ENCODE data around the gene INPPL1. TPM values are rescaled to one million over a fixed set of nuclear protein-coding genes. Genes with fewer than 3 reads are reported as not detected.

INPPL1 gene
- total and polyA plus RNA-seq, 7 donors = 30.0 to 195 (median 77.1) TPM

DNA sequence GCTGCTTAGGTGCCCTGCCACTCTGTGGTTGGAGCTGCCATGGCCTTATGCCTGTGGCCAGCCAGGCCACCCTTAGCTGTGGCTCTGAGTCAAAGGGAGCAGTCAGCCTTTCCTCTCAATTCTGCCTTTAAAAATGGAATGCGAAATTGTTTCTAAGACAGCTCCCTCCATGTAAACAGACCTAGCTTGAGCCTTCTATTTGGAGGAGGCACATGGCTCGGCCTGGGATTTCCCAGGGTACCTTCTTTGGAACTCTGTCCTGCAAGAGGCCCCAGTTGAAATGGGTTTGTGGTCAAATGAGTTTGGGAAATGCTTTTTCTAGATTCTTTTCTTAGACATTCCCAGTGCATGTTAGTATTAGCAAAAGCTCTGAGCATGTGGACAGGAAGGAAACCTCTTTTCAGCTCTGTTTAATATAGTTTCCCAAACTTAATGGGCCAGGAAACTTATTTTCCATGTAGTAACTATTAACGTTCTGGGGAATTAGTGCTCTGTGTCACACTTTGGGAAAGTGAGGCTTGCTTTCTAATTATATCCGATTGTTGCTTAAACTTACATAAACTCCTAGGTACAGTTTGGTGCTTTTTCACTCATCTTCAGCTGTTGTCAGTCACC, 11.6 kb downstream of the INPPL1 start:
- peaks cover 0 to 10% (median 6%) of the 10 kb centered on the region in 3 donors for H3K27me3 ChIP-seq
- H3K9me3 ChIP-seq = no peaks in the 10 kb centered on the region
- H3K27ac ChIP-seq = peak overlapping the region; percentile 38 to 81 (median 69)
- H3K4me3 ChIP-seq = no peak overlapping the region
- WGBS, 2 donors = 69 to 79% methylated on average over 4 of the region's 4 CpGs
- H3K4me1 ChIP-seq = peaks cover 0 to 60% (median 58%) of the 10 kb centered on the region in 4 donors
- H3K36me3 ChIP-seq = peaks cover 38 to 68% (median 57%) of the 10 kb centered on the region in 4 donors
- intact Hi-C loops (cut with DNase I) = loop anchor here (5.0 to 10.0 kb wide), 3 partner anchors 51 to 391 kb away; partner anchors contain the start of gene CLPB
- peak; percentile 6 for DNase-seq
- TF ChIP-seq EP300 (IDR thresholded peaks at IDR 0.05) (no peak), POLR2A (IDR thresholded peaks at IDR 0.05) (no peak), POLR2AphosphoS5 (IDR thresholded peaks at IDR 0.05) (no peak)
- TF ChIP-seq, protein P1, sequence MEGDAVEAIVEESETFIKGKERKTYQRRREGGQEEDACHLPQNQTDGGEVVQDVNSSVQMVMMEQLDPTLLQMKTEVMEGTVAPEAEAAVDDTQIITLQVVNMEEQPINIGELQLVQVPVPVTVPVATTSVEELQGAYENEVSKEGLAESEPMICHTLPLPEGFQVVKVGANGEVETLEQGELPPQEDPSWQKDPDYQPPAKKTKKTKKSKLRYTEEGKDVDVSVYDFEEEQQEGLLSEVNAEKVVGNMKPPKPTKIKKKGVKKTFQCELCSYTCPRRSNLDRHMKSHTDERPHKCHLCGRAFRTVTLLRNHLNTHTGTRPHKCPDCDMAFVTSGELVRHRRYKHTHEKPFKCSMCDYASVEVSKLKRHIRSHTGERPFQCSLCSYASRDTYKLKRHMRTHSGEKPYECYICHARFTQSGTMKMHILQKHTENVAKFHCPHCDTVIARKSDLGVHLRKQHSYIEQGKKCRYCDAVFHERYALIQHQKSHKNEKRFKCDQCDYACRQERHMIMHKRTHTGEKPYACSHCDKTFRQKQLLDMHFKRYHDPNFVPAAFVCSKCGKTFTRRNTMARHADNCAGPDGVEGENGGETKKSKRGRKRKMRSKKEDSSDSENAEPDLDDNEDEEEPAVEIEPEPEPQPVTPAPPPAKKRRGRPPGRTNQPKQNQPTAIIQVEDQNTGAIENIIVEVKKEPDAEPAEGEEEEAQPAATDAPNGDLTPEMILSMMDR (IDR thresholded peaks at IDR 0.05) = no peak

GRCh38 chr11:72236774-72237111, 12.2 kb downstream of the INPPL1 start:
- DNase-seq = no peak
- WGBS, 2 donors = 74 to 77% methylated on average over 2 of the region's 2 CpGs
- Histone ChIP-seq H3K27me3 (peaks cover 0 to 16% (median 12%) of the 10 kb centered on the region in 3 donors), H3K9me3 (no peaks in the 10 kb centered on the region), H3K4me1 (peaks cover 0 to 60% (median 59%) of the 10 kb centered on the region in 4 donors), H3K36me3 (peaks cover 32 to 62% (median 52%) of the 10 kb centered on the region in 4 donors), H3K27ac (peak overlapping the region; percentile 77 to 81 (median 79)), H3K4me3 (no peak overlapping the region)
- TF ChIP-seq POLR2AphosphoS5 (IDR thresholded peaks at IDR 0.05) = no peak
- TF ChIP-seq, protein P1 (IDR thresholded peaks at IDR 0.05) = no peak
- no peak for TF ChIP-seq POLR2A (IDR thresholded peaks at IDR 0.05)
- intact Hi-C loops (cut with DNase I) = loop anchor here (5.0 to 10.0 kb wide), 3 partner anchors 52 to 391 kb away; partner anchors contain the start of gene CLPB

- Histone ChIP-seq H3K27ac (peak overlapping the region; percentile 77 to 81 (median 79)), H3K4me1 (peaks cover 0 to 60% (median 59%) of the 10 kb centered on the region in 4 donors)
- intact Hi-C loops (cut with DNase I) = loop anchor here (5.0 to 10.0 kb wide), 3 partner anchors 53 to 390 kb away; partner anchors contain the start of gene CLPB
These were observed 12.8 kb downstream of the INPPL1 start for GRCh38 chr11:72237112-72237931.

DNA sequence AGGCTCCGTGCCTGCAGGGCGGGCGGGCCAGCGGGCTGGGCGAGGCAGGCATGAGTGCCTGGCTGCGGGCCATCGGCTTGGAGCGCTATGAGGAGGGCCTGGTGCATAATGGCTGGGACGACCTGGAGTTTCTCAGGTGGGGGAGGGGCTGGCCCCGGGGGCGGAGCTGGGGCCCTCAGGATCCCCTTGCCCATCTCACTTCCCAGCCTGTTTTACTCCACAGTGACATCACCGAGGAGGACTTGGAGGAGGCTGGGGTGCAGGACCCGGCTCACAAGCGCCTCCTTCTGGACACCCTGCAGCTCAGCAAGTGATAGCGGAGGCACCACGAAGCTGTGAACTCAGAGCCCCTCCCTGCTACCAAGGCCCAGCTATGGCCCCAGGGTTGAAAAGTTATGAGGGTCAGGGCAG, 13.5 kb downstream of the INPPL1 start:
- H3K9me3 ChIP-seq = no peaks in the 10 kb centered on the region
- 15 to 57% methylated on average over 16 of the region's 16 CpGs for WGBS, 2 donors
- peaks cover 0 to 60% (median 59%) of the 10 kb centered on the region in 4 donors for H3K4me1 ChIP-seq
- H3K36me3 ChIP-seq = peaks cover 19 to 49% (median 39%) of the 10 kb centered on the region in 4 donors
- no peak overlapping the region for H3K4me3 ChIP-seq
- peaks cover 5 to 29% (median 24%) of the 10 kb centered on the region in 3 donors for H3K27me3 ChIP-seq
- DNase-seq = peak; percentile 90
- intact Hi-C loops (cut with DNase I) = loop anchor here (1.0 to 10.0 kb wide), 4 partner anchors 13 to 389 kb away; partner anchors contain the start of gene CLPB
- H3K27ac ChIP-seq = peak overlapping the region; percentile 77 to 81 (median 79)
- TF ChIP-seq EP300 (IDR thresholded peaks at IDR 0.05) (no peak), POLR2AphosphoS5 (IDR thresholded peaks at IDR 0.05) (peak in 1 of 4 donors; percentile 13)
- TF ChIP-seq, protein P1 (IDR thresholded peaks at IDR 0.05) = peak; percentile 69 to 78 (median 76)

More at GRCh38 chr11:72237112-72237931, 12.8 kb downstream of the INPPL1 start:
- WGBS, 2 donors = 59 to 84% methylated on average over 22 of the region's 22 CpGs
- DNase-seq = peak; percentile 63
- TF ChIP-seq POLR2AphosphoS5 (IDR thresholded peaks at IDR 0.05) (no peak), POLR2A (IDR thresholded peaks at IDR 0.05) (no peak), EP300 (IDR thresholded peaks at IDR 0.05) (no peak)
- TF ChIP-seq, protein P1 (IDR thresholded peaks at IDR 0.05) = no peak
- H3K27me3 ChIP-seq = peaks cover 0 to 22% (median 18%) of the 10 kb centered on the region in 3 donors
- H3K36me3 ChIP-seq = peaks cover 26 to 56% (median 46%) of the 10 kb centered on the region in 4 donors
- H3K9me3 ChIP-seq = no peaks in the 10 kb centered on the region
- no peak overlapping the region for H3K4me3 ChIP-seq

All from sigmoid colon (tissue), 7 donors.